Stimulated activated CD4-positive, alpha-beta T cell treated with anti-CD3 and anti-CD28 coated beads, Interleukin-2, amount 100 ng/mL, for 48 hours (primary cell): ENCODE measurements around the gene AVPR1A.
"Not testable (repeated sequence)": the region's sequence is repeated elsewhere in the genome, so short reads cannot be mapped to it uniquely, and the experiment has no call there.

Experiments
- DNase-seq, 2 donors: peaks; one replicate each; pipeline ENCODE4 v3.0.0-alpha.2; 2020

AVPR1A gene

GRCh38 chr12:63150713-63151622 is at the start of gene AVPR1A:
AVPR1A (minus strand) TSS chr12:63151201; CDS start chr12:63150836, 365 bp downstream.
- no peak for DNase-seq

- DNase-seq, result no peak
Measured at GRCh38 chr12:63196168-63196567, 45.2 kb upstream of the AVPR1A start.

GRCh38 chr12:63179224-63179623 is 28.2 kb upstream of the AVPR1A start:
- no peak for DNase-seq

- no peak for DNase-seq
Measured at GRCh38 chr12:63170321-63170720, 19.3 kb upstream of the AVPR1A start.

GRCh38 chr12:63167741-63168140 is 16.7 kb upstream of the AVPR1A start:
- DNase-seq, result not testable (repeated sequence)

GRCh38 chr12:63164911-63165310 is 13.9 kb upstream of the AVPR1A start:
- no peak for DNase-seq

- DNase-seq, result no peak
Measured at GRCh38 chr12:63163541-63163940, 12.5 kb upstream of the AVPR1A start.

GRCh38 chr12:63155375-63155774 is 4.4 kb upstream of the AVPR1A start:
- DNase-seq, result no peak

GRCh38 chr12:63154560-63154959 is 3.6 kb upstream of the AVPR1A start:
- DNase-seq, result no peak

GRCh38 chr12:63152321-63152700 is 1.3 kb upstream of the AVPR1A start:
- DNase-seq, result no peak

GRCh38 chr12:63151623-63152320 is 771 bp upstream of the AVPR1A start:
- DNase-seq, result no peak

- no peak for DNase-seq
Measured at GRCh38 chr12:63149909-63150712, 890 bp downstream of the AVPR1A start.

- no peak for DNase-seq
Measured at GRCh38 chr12:63144556-63144955, 6.4 kb downstream of the AVPR1A start.

GRCh38 chr12:63138488-63138887 is 12.5 kb downstream of the AVPR1A start:
- DNase-seq, result no peak

GRCh38 chr12:63133981-63134380 is 17.0 kb downstream of the AVPR1A start:
- no peak for DNase-seq

- DNase-seq, result no peak
Measured at GRCh38 chr12:63132201-63132600, 18.8 kb downstream of the AVPR1A start.

GRCh38 chr12:63129927-63130326 is 21.1 kb downstream of the AVPR1A start:
- no peak for DNase-seq

- DNase-seq, result no peak
Measured at GRCh38 chr12:63124778-63125177, 26.2 kb downstream of the AVPR1A start.

GRCh38 chr12:63103494-63104131 is 47.4 kb downstream of the AVPR1A start:
- peak; percentile 1 to 4 for DNase-seq

- DNase-seq, result no peak
Measured at GRCh38 chr12:63101920-63102319, 49.1 kb downstream of the AVPR1A start.

- no peak for DNase-seq
Measured at GRCh38 chr12:63098851-63099250, 52.1 kb downstream of the AVPR1A start.

- no peak for DNase-seq
Measured at GRCh38 chr12:63095369-63095980, 55.5 kb downstream of the AVPR1A start.
